Measurements from ENCODE around the gene TNP2.

GRCh38 chr16:11306381-11306780, 37.3 kb upstream of the TNP2 start:
- TF ChIP-seq, protein P1, sequence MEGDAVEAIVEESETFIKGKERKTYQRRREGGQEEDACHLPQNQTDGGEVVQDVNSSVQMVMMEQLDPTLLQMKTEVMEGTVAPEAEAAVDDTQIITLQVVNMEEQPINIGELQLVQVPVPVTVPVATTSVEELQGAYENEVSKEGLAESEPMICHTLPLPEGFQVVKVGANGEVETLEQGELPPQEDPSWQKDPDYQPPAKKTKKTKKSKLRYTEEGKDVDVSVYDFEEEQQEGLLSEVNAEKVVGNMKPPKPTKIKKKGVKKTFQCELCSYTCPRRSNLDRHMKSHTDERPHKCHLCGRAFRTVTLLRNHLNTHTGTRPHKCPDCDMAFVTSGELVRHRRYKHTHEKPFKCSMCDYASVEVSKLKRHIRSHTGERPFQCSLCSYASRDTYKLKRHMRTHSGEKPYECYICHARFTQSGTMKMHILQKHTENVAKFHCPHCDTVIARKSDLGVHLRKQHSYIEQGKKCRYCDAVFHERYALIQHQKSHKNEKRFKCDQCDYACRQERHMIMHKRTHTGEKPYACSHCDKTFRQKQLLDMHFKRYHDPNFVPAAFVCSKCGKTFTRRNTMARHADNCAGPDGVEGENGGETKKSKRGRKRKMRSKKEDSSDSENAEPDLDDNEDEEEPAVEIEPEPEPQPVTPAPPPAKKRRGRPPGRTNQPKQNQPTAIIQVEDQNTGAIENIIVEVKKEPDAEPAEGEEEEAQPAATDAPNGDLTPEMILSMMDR (IDR thresholded peaks at IDR 0.05), result no peak
- TF ChIP-seq POLR2A (IDR thresholded peaks at IDR 0.05) (no peak), EP300 (IDR thresholded peaks at IDR 0.05) (no peak)
